Measurements from ENCODE around the gene TMEM214.

- peak; percentile 67 for TF ChIP-seq CTCF (IDR thresholded peaks at IDR 0.05; ENCODE audit: poor library complexity, severe bottlenecking)
- TF ChIP-seq POLR2AphosphoS5 (IDR thresholded peaks at IDR 0.05), result peak; percentile 48
- peak; percentile 8 for TF ChIP-seq RAD21 (conservative IDR thresholded peaks at IDR 0.05)
- no peak for TF ChIP-seq REST (IDR thresholded peaks at IDR 0.05; ENCODE audit: borderline replicate concordance)
- TF ChIP-seq SMC3 (conservative IDR thresholded peaks at IDR 0.05; ENCODE audit: poor library complexity), result peak; percentile 59
- no peak for TF ChIP-seq EP300 (conservative IDR thresholded peaks at IDR 0.05; ENCODE audit: poor library complexity, severe bottlenecking)
- no peak for TF ChIP-seq TAF1 (IDR thresholded peaks at IDR 0.05; ENCODE audit: low read depth)
Measured at GRCh38 chr2:27050281-27050995, 17.7 kb downstream of the TMEM214 start.
